HFFc6 (cell line): ENCODE data around the gene DEF6. TPM values are rescaled to one million over a fixed set of nuclear protein-coding genes. Genes with fewer than 3 reads are reported as not detected.
A peak's percentile ranks its signal among the peaks of the same experiment; 100 is the strongest.

ENCODE experiments used
- DNase-seq: peaks from one replicate; pipeline ENCODE4 v3.0.0-alpha.2; 2018
- H3K27ac Mint-ChIP-seq: 2 replicates; pipeline ENCODE4 v1.8.0; 2020; ENCODE audit warnings: mild to moderate bottlenecking, mixed read lengths
- H3K27me3 Mint-ChIP-seq: 2 replicates; pipeline ENCODE4 v1.8.0; 2021; ENCODE audit warnings: mild to moderate bottlenecking, moderate library complexity, mixed read lengths; ENCODE audit not compliant: insufficient read depth
- H3K36me3 Mint-ChIP-seq: 2 replicates; pipeline ENCODE4 v1.8.0; 2021; ENCODE audit warnings: low read depth, mixed read lengths
- H3K4me1 Mint-ChIP-seq: 2 replicates; pipeline ENCODE4 v1.8.0; 2020; ENCODE audit warnings: low read depth, mixed read lengths
- H3K4me3 Mint-ChIP-seq: 2 replicates; pipeline ENCODE4 v1.8.0; 2020; ENCODE audit warnings: mild to moderate bottlenecking, moderate library complexity, mixed read lengths
- H3K9me3 Mint-ChIP-seq: 2 replicates; pipeline ENCODE4 v1.8.0; 2020; ENCODE audit warnings: mild to moderate bottlenecking, mixed read lengths
- total RNA-seq, 6 experiments: library from RNA; stranded (reverse); fragmentation: NEBNext Ultra II Directional; extraction: Animal tissue kit (Norgen Biotek cat#: 25700); gene quantifications; 2 replicates in 1 of 6; 3 replicates in 5 of 6; pipeline ENCODE4 v1.2.3, GENCODE V29; 2021
- TF ChIP-seq, protein P1 (sequence below): fragments of 200-600 bp; sonication (generic); IDR thresholded peaks from 2 replicates; pipeline ENCODE4 v1.5.0; 2021; ENCODE audit warnings: antibody characterized with exemption, mild to moderate bottlenecking

Gene DEF6
- total RNA-seq, 6 experiments from 2014 or later = 2.8 to 4.8 (median 3.6) TPM

DNA sequence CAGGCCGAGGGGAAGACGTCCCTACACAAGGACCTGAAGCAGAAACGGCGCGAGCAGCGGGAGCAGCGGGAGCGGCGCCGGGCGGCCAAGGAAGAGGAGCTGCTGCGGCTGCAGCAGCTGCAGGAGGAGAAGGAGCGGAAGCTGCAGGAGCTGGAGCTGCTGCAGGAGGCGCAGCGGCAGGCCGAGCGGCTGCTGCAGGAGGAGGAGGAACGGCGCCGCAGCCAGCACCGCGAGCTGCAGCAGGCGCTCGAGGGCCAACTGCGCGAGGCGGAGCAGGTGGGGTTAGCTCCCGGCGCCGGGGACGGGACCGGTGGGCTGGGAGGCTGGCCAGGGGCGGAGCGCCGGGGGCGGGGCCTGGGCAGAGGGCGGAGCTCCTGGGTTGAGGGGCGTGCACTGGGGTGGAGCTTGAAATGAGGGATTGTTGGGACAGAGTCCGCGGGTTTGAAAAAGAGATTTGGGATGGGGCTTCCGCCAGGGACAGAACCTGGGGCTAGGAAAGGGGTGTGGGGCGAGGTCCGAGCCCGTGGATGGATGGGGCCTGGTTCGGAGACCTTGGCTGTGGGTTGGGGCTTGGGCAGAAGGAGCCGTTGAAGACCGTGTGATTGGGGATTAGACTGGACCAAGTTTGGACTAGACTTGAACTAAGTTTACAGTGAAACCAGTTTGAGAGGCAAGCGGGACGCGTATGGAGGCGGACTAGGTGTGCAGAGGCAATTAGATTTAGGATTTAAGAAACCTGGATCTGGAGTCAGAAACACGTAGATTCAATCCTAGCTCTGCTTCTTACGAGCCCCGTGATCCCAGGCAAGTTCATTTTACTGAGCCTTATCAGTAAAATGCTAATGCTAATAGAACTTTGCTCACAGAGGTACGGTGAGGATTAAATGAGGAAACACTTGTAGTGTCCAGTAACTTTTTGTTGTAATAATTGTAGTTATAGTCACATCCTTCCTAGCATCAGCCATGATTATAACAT, 20.9 kb downstream of the DEF6 start:
- DNase-seq = peak; percentile 71
- Mint-ChIP-seq H3K27me3 (peaks cover 4% of the 10 kb centered on the region), H3K27ac (peak overlapping the region; percentile 77)

DNA sequence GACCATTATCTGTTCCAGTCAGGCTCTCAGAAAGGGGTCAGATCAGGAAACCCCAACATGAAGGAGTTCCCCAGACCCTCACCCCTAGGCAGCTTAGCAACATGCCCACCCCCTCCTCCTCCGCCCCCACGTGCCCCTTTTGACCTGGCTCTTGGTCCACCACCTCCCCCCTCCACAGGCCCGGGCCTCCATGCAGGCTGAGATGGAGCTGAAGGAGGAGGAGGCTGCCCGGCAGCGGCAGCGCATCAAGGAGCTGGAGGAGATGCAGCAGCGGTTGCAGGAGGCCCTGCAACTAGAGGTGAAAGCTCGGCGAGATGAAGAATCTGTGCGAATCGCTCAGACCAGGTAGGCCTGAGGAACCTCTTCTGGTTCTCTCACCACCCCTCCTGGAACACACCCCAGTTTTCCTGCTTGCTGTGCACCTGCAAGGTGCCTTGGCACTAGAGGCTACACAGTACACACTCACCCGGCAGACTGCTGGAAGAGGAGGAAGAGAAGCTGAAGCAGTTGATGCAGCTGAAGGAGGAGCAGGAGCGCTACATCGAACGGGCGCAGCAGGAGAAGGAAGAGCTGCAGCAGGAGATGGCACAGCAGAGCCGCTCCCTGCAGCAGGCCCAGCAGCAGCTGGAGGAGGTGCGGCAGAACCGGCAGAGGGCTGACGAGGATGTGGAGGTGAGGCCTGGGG, 21.9 kb downstream of the DEF6 start:
- H3K36me3 Mint-ChIP-seq = no peaks in the 10 kb centered on the region
- H3K9me3 Mint-ChIP-seq = no peaks in the 10 kb centered on the region
- TF ChIP-seq, protein P1, sequence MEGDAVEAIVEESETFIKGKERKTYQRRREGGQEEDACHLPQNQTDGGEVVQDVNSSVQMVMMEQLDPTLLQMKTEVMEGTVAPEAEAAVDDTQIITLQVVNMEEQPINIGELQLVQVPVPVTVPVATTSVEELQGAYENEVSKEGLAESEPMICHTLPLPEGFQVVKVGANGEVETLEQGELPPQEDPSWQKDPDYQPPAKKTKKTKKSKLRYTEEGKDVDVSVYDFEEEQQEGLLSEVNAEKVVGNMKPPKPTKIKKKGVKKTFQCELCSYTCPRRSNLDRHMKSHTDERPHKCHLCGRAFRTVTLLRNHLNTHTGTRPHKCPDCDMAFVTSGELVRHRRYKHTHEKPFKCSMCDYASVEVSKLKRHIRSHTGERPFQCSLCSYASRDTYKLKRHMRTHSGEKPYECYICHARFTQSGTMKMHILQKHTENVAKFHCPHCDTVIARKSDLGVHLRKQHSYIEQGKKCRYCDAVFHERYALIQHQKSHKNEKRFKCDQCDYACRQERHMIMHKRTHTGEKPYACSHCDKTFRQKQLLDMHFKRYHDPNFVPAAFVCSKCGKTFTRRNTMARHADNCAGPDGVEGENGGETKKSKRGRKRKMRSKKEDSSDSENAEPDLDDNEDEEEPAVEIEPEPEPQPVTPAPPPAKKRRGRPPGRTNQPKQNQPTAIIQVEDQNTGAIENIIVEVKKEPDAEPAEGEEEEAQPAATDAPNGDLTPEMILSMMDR = no peak
- H3K27ac Mint-ChIP-seq = no peak overlapping the region
- peaks cover 17% of the 10 kb centered on the region for H3K4me1 Mint-ChIP-seq
- peaks cover 4% of the 10 kb centered on the region for H3K27me3 Mint-ChIP-seq
- H3K4me3 Mint-ChIP-seq = no peak overlapping the region
- DNase-seq = no peak

More for the DNA sequence above, 20.9 kb downstream of the DEF6 start:
- no peaks in the 10 kb centered on the region for H3K36me3 Mint-ChIP-seq
- peaks cover 17% of the 10 kb centered on the region for H3K4me1 Mint-ChIP-seq
- TF ChIP-seq, protein P1 = peak; percentile 29; the same call in 1 of the 2 replicates
- peak overlapping the region; percentile 90 for H3K4me3 Mint-ChIP-seq
- H3K9me3 Mint-ChIP-seq = no peaks in the 10 kb centered on the region

DNA sequence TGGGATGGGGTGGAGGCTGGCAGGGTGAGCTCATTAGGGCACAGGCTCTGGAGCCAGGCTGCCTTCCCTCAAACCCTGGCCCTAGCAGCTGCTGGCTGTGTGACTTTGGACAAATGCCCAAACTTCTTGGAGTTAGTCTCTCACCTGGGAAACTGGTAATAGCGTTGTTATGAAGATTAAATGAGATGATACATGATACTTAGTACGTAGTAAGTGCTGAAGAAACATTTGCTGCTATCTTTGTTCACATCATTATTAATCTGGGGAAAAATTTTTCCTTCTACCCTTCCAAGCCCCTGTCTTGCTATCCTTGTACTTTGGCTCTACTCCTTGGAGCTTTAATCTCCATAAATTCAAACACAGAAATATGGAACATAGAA, 22.4 kb downstream of the DEF6 start:
- Mint-ChIP-seq H3K36me3 (no peaks in the 10 kb centered on the region), H3K4me3 (no peak overlapping the region)

DNA sequence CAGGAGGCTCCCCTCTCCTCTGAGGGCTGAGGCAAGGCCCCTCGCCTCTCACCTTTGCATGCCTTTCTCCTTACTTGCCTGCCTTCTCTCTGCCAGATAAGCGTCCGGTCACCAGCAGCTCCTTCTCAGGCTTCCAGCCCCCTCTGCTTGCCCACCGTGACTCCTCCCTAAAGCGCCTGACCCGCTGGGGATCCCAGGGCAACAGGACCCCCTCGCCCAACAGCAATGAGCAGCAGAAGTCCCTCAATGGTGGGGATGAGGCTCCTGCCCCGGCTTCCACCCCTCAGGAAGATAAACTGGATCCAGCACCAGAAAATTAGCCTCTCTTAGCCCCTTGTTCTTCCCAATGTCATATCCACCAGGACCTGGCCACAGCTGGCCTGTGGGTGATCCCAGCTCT, 23.5 kb downstream of the DEF6 start:
- DNase-seq = no peak
- TF ChIP-seq, protein P1 = no peak
- H3K27ac Mint-ChIP-seq = no peak overlapping the region
- H3K4me1 Mint-ChIP-seq = peaks cover 17% of the 10 kb centered on the region
- H3K4me3 Mint-ChIP-seq = no peak overlapping the region
- H3K36me3 Mint-ChIP-seq = no peaks in the 10 kb centered on the region
- H3K9me3 Mint-ChIP-seq = no peaks in the 10 kb centered on the region
- H3K27me3 Mint-ChIP-seq = peaks cover 4% of the 10 kb centered on the region

More for the DNA sequence above, 22.4 kb downstream of the DEF6 start:
- TF ChIP-seq, protein P1 = no peak
- H3K27me3 Mint-ChIP-seq = peaks cover 4% of the 10 kb centered on the region
- DNase-seq = no peak
- peaks cover 17% of the 10 kb centered on the region for H3K4me1 Mint-ChIP-seq
- H3K9me3 Mint-ChIP-seq = no peaks in the 10 kb centered on the region
- no peak overlapping the region for H3K27ac Mint-ChIP-seq

DNA sequence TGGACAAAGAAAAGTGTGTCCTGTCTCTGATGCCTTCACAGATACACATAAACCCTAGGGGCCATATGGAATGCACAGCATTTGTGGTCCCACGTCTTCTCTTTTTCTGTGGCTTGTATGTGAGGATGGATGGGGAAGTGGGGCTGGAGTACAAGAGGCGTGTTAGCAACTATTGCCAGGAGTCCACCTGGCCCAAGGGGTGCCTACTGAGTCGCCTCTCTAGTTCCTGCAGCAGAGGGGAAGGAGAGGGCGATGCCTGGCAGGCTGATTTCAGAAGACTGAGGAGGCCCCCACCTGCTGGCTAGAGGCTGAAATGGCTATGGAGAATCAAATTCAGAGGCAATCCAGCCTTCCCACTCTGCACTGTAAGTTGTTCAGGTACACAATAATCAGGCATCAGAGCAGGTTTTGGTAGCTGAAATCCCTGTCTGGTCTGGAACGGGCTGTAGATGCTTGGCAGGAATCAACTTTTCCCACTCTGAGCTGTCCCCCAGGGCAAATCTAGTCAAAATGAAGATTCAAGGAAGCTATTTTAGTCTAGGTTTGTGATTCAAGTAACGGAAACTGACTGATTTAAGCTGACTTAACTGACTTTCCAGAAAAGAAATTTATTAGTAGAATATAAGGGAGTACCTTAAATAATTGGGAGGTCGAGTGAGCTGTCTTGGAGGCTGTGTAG, 29.9 kb downstream of the DEF6 start:
- Mint-ChIP-seq H3K36me3 (peaks cover 4% of the 10 kb centered on the region; the same call in 1 of the 2 replicates), H3K9me3 (peaks cover 3% of the 10 kb centered on the region; the same call in 1 of the 2 replicates), H3K27ac (no peak overlapping the region), H3K4me3 (no peak overlapping the region; the same call in 1 of the 2 replicates), H3K4me1 (peaks cover 9% of the 10 kb centered on the region; the same call in 1 of the 2 replicates), H3K27me3 (peaks cover 8% of the 10 kb centered on the region)
- TF ChIP-seq, protein P1 = peak; percentile 75
- peak; percentile 35 for DNase-seq
